Cardiac fibroblast (primary cell): ENCODE data around the gene OR2Y1.
"Not testable (repeated sequence)": the region's sequence is repeated elsewhere in the genome, so short reads cannot be mapped to it uniquely, and the experiment has no call there.

ENCODE experiments used
- DNase-seq, 2 donors: peaks; one replicate each; pipeline versions ENCODE4 v3.0.0 to v3.0.0-alpha.2; 2010; ENCODE audit warnings: low read depth in 2 of 2
- H3K4me3 ChIP-seq, 2 donors: replicated peaks in 1 of 2; 1 replicate in 1 of 2; 2 replicates in 1 of 2; pipeline ENCODE4 v1.5.1; 2011; ENCODE audit warnings: low read depth in 2 of 2, low read length in 2 of 2, mild to moderate bottlenecking in 2 of 2, moderate library complexity in 1 of 2
- TF ChIP-seq, protein P1 (sequence below): IDR thresholded peaks from one replicate; pipeline ENCODE4 v1.5.1; 2011; ENCODE audit warnings: low read depth, mild to moderate bottlenecking, low read length, inconsistent platforms

OR2Y1 gene, protein sequence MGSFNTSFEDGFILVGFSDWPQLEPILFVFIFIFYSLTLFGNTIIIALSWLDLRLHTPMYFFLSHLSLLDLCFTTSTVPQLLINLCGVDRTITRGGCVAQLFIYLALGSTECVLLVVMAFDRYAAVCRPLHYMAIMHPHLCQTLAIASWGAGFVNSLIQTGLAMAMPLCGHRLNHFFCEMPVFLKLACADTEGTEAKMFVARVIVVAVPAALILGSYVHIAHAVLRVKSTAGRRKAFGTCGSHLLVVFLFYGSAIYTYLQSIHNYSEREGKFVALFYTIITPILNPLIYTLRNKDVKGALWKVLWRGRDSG

DNA sequence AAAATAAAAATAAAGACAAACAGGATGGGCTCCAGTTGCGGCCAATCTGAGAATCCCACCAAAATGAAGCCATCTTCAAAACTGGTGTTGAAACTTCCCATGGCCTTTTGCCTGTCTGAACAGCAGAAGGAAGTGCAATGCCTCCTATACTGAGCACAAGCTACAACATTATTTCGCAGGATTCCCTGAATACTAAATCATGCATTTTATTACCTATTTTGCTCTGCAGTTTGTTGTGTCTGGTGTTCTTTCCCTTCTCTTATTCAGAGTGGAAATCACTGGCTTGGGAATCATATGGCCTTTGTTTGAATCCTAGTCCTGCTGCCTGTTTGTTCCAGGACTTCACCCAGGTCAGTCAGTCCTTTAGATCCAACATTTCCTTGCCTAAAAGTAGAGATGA, at the start of gene OR2Y1:
OR2Y1 (minus strand) TSS at position 101 of the 400 bp plus-strand sequence; CDS start at position 101, 0 bp downstream.
- TF ChIP-seq, protein P1, sequence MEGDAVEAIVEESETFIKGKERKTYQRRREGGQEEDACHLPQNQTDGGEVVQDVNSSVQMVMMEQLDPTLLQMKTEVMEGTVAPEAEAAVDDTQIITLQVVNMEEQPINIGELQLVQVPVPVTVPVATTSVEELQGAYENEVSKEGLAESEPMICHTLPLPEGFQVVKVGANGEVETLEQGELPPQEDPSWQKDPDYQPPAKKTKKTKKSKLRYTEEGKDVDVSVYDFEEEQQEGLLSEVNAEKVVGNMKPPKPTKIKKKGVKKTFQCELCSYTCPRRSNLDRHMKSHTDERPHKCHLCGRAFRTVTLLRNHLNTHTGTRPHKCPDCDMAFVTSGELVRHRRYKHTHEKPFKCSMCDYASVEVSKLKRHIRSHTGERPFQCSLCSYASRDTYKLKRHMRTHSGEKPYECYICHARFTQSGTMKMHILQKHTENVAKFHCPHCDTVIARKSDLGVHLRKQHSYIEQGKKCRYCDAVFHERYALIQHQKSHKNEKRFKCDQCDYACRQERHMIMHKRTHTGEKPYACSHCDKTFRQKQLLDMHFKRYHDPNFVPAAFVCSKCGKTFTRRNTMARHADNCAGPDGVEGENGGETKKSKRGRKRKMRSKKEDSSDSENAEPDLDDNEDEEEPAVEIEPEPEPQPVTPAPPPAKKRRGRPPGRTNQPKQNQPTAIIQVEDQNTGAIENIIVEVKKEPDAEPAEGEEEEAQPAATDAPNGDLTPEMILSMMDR, result no peak
- DNase-seq, result no peak
- H3K4me3 ChIP-seq, result no peak within 1 kb of the TSS

DNA sequence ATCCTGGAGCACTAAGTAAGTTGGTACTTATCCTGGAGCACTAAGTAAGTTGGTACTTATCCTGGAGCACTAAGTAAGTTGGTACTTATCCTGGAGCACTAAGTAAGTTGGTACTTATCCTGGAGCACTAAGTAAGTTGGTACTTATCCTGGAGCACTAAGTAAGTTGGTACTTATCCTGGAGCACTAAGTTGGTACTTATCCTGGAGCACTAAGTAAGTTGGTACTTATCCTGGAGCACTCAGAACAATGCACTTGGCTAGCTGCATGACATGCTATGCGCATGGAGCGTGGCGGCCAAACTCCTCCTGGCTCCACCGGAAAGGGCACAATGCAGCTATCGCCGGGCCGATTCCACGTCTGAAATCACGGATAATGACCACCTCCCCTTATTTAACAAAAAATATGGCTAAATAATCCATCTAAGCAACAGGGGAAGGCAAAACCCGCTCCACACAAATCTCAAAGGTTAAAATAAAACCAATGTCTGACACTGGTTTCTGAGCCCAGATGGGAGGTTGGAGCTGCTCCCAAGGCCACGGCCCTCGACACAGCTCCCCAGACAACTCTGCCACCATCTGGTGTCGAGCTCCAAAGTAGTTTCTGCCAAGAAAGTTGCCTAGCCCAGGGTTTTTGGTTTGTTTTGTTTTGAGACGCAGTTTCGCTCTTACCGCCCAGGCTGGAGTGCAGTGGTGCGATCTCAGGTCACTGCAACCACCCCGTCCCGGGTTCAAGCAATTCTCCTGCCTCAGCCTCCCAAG, 49.0 kb upstream of the OR2Y1 start:
- H3K4me3 ChIP-seq, DNase-seq: not testable (repeated sequence)

DNA sequence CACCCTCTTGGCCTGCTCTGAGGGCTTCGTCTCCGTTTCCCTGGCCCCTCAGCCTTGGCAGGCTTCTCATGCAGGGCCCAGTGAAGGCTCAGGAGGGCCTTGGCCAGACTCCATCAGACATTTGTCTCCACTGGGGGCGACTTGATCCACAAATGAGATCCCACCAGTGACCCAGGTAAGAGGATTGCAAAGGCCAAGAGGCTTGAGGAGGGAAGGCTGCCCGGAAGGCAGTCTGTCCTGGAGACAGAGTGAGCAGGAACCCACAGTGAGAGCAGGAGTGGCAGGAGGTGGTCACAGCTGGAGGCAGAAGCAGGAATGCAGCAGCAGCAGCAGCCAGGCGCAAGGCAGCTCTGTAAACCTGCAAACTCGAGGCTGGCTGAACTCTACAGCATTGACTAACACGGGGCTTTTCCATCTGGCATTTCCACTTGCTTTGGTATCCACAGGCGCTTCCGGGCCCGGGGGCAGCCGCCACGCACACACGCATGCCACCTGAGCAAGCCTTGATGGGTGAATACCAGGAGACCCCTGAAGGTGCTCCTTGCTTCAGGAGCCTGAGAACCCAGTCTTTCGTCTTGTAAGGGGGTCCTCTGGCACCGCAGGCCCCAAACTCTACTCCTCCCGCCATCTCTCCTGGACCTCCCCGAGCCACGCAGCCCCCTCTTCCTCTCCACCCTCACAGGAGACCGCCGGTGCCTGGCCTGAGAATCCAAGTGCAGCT, 48.0 kb upstream of the OR2Y1 start:
- DNase-seq, result no peak
- H3K4me3 ChIP-seq, result no peak overlapping the region
- TF ChIP-seq, protein P1, result no peak

DNA sequence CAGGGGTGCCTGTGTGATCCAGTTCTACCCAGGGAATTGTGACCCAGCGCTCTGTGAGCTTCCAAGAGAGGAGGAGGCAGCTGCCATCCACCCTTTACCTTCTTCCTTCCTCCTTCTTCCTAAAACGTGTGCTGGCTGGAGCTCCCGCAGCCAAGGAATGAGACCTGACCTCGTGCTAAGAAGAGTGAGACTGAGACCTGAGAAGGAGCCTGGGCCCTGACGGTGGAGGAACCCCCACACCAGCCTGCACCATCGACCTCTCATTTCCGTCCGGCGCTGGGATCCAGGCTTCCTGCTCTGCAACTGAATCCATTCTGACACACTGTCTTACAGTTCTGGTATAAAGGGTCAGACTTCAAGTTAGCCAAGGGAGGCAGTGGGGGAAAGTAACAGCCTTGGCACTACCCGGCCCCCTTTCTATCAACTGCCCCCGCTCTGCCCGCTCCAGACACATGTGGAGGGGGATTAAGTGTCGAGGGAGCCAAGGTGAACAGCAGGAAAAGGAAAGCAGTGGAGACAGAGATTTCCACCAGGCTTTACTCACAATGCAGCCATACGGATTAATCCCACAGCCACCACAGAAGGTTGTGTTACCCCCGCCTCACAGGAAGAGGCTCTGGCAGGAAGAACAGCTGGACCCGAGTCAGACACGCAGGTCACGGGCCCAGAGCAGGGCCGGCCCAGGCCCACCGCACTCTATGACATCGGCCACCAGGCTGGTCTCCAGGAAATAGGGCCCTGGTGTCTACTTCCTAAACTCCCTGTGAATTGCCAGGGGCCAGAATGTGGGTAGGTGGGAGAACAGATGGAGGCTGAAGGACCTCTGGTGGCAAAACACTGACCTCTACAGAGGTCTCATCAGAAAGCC, 46.9 kb upstream of the OR2Y1 start:
- TF ChIP-seq, protein P1, result no peak
- H3K4me3 ChIP-seq, result no peak overlapping the region
- peak in 1 of 2 donors; percentile 14 for DNase-seq

DNA sequence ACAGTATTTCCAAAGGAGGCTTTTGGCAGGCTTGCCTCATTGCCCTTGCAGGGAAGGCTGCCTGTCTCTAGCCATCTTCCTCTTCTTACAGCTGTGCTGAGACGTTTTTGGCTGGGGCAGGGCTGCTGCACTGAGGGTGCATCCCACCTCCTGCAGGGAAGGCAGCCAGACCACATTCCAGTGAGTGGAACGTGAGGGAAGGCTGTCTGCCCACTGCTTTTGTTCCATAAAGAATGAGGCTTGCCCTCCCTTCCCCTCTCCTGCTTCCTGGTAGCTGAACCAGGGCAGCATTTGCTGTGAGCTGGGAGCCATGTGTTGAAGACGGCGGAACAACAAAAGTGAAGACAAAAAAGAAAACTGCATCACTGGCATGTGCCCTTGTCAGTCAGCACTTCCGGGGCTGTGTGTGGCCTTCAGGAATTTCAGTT, 46.0 kb upstream of the OR2Y1 start:
- DNase-seq, result peak; percentile 79 to 87
- TF ChIP-seq, protein P1, result no peak
- no peak overlapping the region for H3K4me3 ChIP-seq

DNA sequence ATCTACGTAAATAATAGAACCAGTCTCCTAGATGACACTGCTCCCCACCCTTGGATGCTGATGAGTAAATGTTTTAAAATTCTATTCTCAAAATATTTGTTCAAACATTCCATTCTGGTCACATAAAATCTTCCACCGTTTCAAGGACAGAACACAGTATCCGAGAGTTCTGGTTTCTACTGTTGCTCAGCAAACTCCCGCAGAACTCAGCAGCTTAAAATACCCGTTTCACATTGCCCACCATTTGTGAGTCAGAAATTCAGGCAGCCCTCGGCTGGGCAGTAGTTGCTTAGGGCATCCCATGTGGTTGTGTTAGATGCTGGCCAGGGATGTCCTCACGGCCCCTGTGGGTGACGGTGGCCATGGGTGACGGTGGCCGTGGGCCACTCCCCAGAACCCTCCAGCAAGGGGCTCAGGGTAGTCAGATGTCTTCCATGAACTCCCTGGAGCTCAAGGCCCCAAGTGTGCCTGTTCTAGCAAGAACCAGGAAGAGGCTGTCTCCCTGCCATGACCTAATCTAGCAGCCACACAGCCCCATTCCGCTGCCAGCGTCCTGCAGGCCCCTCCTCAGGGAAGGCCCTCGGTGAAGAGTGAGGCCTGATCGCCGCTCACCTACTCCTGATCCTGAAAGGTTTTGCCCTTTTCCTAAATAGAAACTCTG, 45.4 kb upstream of the OR2Y1 start:
- TF ChIP-seq, protein P1, result no peak
- DNase-seq, result peak; percentile 21 to 89
- H3K4me3 ChIP-seq, result no peak overlapping the region
